Activated T-helper 1 cell treated with Interleukin-2 at 50 U/mL for 16 hours (primary cell): ENCODE data around the gene ADA.

Experiments used
- DNase-seq: peaks from one replicate; pipeline ENCODE4 v3.0.0-alpha.2; 2020; ENCODE audit warnings: low read depth

ADA gene

DNA sequence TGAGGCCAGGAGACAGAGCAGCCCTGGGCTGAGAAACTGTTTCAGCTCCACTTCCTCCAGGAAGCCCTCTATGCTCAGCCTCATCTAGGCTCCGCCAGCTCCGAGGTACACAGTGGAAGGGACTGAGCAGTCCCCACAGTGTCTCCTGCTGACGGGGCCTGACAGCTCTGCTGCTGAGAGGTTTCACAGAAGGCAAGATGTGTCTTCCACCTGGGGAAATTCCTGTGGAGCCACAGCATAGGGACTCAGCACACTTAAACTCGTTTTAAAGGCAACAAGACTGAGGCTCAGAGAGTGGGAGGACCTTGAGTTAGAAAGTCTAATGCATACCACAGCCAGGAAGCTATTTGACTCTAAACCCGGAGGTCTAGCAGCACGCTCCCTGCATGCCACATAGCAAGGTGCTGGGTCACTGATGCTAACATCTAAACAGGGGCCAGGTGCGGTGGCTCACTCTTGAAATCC lies 6.8 kb downstream of the ADA start:
- no peak for DNase-seq

DNA sequence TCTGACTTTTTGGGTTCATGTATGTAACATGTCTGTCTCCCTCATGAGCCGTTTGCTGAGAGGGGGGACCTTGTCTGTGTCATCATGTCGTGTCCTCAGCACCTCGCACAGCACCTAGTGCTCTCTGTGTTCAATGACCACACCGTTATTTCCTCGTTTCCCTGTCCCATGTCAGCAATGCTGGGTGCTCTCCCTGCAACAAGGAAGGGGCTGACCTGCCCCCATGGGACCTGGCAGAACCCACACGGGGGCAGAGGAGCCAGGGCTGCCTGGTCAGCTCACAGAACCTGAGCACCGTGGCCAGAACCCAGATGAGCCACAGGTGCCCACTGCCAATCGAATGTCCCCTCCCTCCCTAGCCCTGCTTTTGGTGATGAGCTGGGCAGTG lies 7.3 kb downstream of the ADA start:
- DNase-seq: no peak

DNA sequence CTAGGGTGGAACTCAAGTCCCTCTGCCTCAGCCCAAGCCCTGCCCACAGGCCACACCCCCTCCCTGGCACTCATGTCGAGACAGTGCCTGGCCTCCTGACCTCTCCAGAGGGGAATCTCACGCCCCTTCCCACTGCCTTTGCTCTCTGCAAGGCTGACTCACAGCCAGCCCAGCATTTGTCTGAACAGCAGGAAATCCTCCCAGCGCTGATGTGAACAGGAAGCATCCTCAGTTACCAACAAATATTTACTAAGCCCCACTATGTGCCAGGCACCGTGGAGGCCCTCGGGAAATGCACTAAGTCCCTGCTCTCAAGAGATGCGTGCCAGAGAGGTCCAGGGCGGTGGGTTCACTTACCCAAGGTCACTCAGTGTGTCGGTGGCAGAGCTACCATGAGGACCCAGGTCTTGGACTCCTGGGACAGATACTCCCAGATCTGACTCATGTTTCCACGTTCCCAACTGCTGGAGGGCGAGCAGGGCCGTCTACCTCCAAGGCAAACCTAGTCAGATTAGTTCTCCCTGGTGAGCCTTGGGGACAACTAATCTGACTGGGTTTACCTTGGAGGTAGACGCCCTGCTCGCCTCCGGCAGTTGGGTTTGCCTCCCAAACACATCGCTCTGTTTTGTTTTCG lies 7.8 kb downstream of the ADA start:
- peak; percentile 30 for DNase-seq

DNA sequence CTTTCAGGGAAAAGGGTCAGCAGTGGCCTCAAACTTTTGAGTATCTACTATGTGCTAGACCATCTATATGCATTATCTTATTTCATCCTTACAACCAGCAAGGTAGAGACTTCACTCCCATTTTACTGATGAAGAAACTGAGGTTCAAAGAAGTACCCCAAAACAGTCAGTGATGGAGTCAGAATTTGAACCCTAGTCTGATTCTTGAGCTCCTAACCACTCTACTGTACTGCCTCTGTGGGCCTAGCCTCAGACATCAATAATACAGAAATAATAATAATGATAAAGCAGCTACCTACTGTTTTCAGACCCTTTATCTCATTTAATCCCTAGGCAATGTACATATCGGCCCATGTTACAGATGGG lies 8.4 kb downstream of the ADA start:
- no peak for DNase-seq

DNA sequence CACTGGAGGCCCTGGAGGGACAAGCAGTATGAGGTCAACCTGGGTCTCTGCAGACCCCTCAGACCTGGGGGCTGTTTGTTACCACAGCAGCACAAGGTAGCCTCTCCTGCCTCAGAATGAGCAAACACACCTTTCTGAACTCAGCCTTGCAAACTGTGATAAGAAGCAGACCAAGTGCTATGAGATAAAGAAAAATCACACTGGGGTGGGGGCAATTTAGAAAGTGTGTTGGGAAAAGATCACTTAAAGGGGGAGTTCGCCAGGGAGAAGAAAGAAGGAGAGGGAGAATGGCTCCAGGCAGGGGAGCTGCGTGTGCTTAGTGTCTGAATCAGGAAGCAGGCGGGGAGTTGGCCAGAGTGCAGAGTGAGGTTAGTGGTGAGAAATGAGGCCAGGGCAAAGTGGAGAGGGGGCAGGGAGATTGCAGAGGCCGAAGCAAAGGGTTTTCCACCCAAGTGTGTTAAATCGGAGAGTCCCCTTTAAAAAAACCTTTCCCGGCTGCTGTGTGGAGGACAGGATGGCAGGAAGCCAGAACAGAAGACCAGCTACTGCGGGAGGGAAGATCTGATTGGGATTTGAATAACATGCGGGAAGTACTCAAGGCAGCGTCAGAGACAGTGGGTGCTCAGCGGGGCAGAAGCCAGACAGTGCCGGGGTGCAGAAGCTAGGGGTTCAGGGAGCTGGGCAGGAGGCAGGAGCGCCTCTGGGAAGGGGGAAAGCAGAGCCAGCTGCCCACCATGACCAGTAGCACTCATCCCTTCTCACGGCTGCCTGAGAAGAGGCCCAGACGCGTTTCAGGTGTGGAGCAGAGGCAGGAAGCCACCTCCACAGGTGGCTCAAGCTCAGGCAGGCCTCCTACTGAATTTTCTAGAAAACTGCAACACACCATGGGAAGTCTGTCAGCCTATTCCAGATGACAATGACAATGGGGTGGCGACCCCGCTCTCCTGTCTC lies 9.0 kb downstream of the ADA start:
- no peak for DNase-seq

DNA sequence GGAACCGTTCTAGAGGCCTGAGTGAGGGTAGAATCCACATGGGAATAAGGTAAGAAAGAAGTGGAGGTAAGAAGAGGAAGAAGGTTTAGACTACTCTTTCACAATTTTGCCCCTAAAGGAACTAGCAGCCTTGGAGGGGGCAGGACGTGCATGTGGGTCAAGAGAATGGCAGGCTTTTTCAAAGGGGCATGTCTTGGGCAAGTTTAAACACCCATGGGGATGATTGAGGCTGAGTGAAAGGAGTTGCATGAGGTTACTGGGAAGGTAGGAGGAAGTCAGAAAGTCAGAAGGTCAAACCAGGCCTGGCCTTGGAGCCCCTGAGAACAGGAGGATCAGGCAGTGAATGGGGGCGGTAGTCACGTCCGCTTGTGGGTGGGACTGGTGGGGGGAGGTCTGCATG lies 10.2 kb downstream of the ADA start:
- no peak for DNase-seq

DNA sequence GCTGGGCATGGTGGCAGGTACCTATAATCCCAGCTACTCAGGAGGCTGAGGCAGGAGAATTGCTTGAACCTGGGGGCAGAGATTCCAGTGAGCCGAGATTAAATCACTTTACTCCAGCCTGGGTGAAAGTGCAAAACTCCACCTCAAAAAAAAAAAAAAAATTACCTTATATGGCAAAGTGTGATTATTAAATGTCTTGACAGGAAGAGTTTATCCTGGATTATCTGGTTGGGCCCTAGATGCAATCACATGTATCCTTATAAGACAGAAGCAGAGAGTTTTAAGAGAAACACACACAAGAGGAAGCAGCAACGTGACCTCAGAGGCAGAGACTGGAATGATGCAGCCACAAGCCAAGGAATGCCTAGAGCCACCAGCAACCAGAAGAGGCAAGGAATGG lies 11.0 kb downstream of the ADA start:
- DNase-seq: no peak

DNA sequence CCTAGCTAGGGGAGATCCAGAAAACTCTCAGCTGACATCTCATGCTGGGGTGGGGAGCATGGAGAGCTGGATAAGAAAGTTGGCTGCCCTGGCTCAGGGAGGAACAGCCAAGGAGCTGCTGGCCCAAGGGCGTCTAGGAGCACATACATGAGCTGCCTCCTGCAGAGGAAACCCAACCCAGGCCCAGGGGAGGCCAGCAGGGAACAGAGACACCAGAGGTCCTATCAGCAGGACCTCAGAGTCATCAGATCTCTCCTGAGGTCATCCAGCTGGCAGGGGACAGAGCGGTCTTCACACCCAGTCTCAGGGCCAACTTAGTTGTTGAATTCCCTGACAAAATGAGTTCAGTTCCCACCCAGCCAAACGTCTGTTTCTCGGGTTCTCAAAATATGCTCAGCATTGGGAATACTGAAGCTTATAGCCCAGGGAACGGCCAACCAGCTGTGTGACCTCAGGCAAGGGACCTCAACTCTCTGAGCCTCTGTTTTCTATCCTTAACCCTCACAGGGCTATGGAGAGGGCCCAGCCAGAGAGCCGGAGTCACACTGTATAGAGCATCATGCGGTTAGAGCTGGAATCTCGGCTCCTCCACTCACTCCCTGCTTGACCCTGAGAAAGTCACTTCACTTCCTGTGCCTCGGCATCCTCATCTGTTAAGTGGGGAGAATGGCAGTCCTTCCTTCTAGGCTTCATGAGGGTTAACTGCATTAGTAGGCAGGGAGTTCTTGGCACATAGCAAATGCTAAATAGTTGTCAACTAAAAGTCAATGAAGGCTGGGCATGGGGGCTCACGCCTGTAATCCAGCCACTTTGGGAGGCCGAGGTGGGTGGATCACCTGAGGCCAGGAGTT lies 13.8 kb downstream of the ADA start:
- DNase-seq: no peak

DNA sequence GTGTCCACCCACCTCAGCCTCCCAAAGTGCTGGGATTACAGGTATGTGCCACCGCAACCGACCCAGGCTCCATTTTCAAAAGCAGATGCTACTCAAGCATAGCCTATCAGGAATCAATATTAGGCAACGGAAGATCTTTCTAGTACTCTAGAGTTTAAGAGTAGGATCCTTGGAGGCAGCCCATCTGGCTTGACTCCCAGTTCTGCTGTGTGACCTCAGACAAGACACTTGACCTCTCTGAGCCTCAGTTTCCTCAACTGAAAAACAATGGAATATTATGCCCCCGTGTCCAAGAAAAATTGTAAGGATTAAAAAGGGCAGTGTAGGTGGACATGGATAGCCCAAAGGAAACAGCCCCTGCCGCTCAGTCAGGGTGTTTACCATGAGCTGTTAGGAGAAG lies 14.5 kb downstream of the ADA start:
- no peak for DNase-seq

DNA sequence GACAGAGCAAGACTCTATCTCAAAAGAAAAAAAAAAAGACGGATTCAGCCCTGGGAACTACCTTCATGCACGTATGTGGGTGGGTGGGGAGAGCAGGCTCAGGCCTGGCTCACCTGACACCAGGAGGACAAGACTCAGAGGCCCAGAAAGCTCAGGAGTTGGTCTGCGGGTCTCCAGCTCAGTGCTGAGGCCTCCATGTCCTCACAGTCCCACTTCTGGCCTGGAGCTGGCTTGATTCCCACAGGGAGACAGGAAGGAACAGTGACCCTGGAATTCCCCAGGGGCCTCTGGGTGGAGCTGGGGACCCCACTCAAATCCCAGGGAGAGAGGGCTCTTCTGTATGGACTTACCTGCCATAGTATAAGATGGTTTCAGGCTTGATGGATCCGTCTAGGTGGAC lies 15.6 kb downstream of the ADA start:
- DNase-seq: no peak

DNA sequence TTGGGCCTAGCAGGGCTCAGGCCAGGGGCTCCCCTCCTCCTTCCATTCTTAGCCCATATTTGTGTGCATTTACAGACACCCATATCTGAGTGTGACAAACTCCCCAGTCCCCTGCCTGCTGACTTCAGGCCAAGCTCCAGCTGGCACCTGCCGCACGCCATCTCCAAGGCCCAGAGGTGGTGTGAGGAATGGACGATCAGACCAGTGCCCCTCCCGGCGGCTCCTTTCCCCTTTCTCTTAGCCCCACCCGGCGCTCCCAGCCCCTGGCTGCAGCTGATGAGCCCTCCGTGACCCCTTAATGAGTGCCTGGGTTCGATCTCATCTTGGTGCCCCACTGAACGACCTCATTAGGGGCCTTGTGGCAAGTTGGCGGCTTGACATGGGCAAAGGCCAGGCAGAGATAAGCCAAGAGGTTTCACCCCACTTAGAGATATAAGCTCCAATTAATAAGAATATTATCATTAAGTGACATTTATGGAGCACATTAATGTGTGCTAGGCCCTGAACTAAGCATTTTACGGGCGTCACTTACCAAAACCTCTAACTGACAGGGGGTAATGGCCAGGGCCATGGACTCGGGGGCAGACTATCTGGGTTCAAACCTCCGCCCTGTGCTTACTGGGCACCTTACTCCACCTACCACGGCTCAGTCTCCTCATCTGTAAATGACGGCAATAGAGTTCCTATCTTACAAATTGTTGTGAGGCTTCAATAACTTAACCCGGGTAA lies 17.5 kb downstream of the ADA start:
- DNase-seq: no peak

DNA sequence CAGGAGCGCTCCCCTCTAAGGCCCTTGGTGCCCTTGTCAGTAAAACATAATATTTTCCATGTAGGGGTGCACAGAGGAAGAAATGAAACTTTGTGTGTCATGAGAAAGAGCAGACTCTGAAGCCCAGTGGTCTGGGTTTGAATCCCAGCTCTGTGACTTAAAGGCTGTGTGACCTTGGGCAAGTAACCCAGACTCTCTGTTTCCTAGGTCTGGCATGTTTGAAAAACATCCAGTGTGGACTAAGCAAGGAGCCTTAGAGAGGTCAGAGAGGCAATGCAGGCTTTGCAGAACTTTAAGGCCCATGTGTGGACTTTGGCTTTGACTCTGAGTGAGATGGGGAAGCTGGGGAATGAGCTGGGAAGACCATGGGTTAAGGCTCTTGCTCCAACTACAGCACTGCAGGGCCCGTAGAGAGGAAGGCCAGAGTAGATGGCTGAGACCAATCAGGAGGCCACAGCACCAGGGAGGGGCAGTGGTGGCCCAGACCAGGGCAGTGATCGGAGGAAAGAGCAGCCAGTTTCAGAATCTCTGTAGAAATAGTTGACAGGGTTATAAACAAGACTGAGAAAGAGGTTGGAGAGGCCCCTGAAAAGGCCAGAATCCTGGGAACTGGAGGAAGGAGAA lies 18.2 kb downstream of the ADA start:
- DNase-seq: no peak

DNA sequence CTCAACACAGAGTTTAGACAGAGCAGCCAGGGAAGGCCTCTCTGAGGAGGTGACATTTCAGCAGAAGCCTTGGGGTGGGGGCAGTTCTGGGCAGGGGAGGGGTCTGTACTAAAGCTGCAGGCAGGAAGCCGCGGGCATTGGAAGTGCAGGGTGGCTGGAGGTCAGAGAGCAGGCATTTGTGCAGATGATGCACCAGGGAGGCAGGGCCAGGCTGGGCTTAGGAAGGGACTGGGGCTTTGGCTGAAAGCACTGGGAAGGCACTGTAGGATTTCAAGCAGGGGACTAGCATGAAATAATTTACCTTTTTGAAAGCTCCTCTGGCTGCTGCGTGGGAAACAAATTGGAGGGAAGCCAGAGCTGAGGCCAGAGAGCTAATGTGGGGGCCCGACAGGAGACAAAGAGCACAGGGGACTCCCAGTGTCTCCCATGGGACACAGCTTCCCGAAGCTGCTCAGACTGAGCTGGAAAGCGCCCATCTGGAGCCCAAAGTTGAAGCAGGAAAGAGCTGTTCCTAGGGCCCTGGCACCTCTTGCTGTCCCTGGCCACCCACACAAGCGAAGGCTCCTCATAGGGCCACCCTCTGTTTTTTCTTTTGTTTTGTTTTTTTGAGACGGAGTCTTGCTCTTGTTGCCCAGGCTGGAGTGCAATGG lies 19.3 kb downstream of the ADA start:
- no peak for DNase-seq

DNA sequence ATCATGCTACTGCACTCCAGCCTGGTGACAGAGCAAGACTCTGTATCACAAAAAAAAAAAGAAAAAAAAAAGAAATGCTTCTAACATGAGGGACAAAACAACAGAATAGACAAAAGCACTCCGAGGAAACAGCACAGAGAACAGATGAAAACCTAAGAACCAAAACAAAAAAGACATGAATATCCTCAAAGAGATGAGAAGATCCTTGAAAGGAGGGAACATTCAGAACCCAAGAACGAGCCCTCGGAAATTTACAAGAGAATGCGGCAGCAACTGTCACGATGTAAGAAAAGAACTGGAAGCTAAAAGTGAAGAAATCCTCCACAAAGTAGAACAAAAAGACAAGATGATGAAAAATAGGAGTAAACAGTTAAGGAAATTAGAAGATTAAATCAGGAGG lies 21.2 kb downstream of the ADA start:
- no peak for DNase-seq

DNA sequence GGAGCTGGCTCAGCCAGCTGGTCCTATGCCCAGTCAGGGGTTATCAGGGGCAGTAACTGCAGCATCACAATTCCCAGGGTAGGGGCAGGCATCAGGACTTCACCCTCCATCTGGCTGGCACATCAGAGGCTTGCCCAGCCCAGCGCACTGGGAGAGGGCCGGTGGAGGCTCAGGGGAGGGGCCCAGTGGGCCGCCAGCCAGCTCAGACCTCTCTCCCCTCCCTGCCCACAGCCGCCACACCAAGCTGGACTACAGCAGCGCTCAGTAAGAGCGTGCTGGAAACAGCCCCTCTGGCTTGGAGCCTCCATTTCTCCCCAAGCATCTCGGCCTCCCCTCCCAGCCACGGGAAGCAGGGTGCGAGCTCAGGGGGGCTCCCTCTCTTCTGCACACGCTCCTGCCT lies 22.0 kb downstream of the ADA start:
- no peak for DNase-seq

DNA sequence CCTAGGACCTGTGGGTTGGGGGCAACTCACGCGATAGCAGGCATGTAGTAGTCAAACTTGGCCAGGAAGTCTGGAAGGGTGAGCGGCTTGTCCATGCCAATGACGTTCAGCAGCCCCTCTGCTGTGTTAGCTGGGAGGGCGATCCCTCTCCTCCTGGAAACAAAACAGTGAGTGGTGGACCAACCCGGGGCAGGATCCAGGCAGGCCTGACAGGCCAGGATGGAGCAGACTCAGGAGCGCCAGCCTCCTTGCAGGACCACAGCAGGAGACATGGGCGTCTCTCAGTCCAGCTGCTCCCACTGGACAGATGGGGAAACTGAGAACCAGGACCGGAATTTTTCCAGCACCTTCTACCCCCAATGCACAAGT lies 22.5 kb downstream of the ADA start:
- DNase-seq: no peak

DNA sequence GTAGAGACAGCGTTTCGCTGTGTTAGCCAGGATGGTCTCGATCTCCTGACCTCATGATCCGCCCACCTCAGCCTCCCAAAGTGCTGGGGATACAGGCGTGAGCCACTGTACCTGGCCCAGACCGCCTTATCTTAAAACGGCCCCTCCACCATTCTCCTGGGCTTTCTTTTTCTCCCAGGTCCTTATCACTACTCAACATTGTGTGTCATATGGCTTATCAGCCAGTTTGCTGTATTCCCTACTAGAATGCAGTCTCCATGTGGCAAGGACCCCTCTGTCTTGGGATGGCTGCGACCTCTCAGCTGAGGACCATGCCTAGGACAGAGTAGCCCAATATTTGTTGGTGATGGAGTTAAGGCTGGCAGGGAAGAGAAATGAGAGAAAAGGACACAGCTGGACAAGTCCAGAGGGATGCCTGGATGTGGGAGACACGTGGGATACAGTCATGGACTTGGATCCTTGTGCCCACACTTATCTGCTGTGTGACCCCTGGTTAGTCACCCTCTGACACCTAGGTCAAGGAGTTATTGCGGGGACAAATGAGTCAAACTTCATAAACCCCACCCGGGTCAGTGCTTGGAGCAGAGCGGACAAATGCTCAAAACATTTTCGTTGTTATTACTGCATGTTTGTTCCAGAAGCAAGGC lies 24.0 kb downstream of the ADA start:
- no peak for DNase-seq

DNA sequence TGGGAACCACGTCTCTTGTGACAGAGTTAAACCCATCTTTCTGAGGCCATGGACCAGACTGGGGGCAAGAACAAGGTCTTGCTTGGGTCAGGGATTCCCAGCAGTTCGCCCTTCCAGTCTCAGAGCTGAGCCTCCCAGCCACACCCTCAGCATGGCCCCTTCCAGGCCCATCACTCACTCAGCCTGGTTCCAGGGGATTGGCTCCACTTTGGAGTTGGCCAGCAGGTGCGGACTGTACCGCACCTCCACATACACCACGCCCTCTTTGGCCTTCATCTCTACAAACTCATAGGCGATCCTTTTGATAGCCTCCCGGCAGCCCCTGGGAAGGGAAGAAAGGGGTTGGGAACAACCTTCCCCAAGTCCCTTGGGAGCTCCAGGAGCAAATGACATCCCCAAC lies 25.2 kb downstream of the ADA start:
- no peak for DNase-seq

DNA sequence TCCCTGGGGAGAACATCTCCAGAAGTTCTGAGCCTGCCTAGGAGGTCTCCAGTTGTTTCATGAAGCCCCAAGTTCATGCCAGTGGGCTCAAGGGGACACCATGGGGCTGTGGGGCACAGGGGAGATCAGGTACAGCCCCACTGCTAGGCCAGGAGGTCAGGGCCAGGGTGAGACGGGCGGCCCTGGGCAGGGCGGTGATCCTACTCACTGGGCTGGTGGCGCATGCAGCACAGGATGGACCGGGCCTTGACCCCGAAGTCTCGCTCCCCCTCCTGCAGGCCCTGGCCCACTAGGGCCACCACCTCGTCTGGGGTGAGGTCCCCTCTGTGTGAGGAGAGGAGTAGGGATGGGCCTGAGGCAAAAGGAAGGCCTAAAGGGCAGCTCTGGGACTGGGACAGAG lies 26.1 kb downstream of the ADA start:
- DNase-seq: no peak

DNA sequence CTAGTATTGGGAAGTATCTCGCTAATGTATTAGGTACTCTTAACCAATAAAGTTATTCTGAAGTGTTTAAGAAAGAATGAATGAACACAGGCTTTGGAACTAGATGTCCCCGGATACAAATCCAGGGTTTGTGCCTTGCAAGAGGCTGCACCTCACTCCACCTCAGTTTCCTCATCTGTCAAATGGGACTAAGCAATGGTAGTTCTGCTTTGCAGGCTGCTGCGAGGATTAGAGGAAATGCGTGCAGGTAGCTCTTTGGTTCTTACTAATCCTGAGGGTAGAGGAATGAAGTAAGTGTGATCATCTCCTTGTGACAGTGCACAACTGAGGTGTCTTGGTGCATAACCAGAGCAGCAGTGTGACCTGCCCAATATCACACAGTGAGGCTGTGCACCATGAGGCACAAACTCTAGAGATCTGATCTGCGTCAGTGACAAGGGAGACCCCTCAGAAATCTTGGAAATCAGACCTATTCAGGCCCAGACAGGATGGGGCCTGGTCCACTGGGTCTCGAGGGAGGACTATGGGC lies 26.7 kb downstream of the ADA start:
- no peak for DNase-seq
